Parathyroid adenoma (tissue), 2 donors: ENCODE measurements around the gene HCN2.
"Not testable (repeated sequence)": the region's sequence is repeated elsewhere in the genome, so short reads cannot be mapped to it uniquely, and the experiment has no call there.

Experiments used
- H2AFZ ChIP-seq: fragments of 300-600 bp; sonication (generic); one replicate; pipeline ENCODE4 v1.7.0; 2017; ENCODE audit warnings: antibody characterized with exemption, mild to moderate bottlenecking
- H3K27ac ChIP-seq: fragments of 300-600 bp; sonication (generic); one replicate; pipeline ENCODE4 v1.7.0; 2017
- H3K27me3 ChIP-seq: fragments of 300-600 bp; sonication (generic); one replicate; pipeline ENCODE4 v1.7.0; 2017; ENCODE audit warnings: low read length; ENCODE audit not compliant: control insufficient read depth, insufficient read depth
- H3K36me3 ChIP-seq: fragments of 300-600 bp; sonication (generic); one replicate; pipeline ENCODE4 v1.7.0; 2017; ENCODE audit warnings: low read length; ENCODE audit not compliant: control insufficient read depth, insufficient read depth
- H3K4me1 ChIP-seq: fragments of 300-600 bp; sonication (generic); one replicate; pipeline ENCODE4 v1.7.0; 2017; ENCODE audit warnings: control low read depth
- H3K4me2 ChIP-seq: fragments of 300-600 bp; sonication (generic); one replicate; pipeline ENCODE4 v1.7.0; 2017; ENCODE audit warnings: low read length
- H3K4me3 ChIP-seq: fragments of 300-600 bp; sonication (generic); one replicate; pipeline ENCODE4 v1.7.0; 2017; ENCODE audit warnings: low read depth, low read length
- H3K79me2 ChIP-seq: fragments of 300-600 bp; sonication (generic); one replicate; pipeline ENCODE4 v1.7.0; 2017; ENCODE audit warnings: control low read depth
- H3K9ac ChIP-seq: fragments of 300-600 bp; sonication (generic); one replicate; pipeline ENCODE4 v1.7.0; 2017; ENCODE audit warnings: mild to moderate bottlenecking
- H3K9me3 ChIP-seq: fragments of 300-600 bp; sonication (generic); one replicate; pipeline ENCODE4 v1.7.0; 2017; ENCODE audit warnings: low read length; ENCODE audit not compliant: control insufficient read depth
- CTCF ChIP-seq: fragments of 300-600 bp; sonication (generic); IDR thresholded peaks from one replicate; pipeline ENCODE4 v1.7.0; 2017; ENCODE audit warnings: antibody characterized with exemption, mild to moderate bottlenecking
- donor health status: primary hyperparathyroidism.

The HCN2 gene

GRCh38 chr19:618247-618619 lies 28.6 kb downstream of the HCN2 start:
- no peaks in the 10 kb centered on the region for H3K9me3 ChIP-seq
- no peak overlapping the region for H3K27ac ChIP-seq
- H3K79me2 ChIP-seq, result no peaks in the 10 kb centered on the region
- no peak for TF ChIP-seq CTCF
- H3K4me1 ChIP-seq, result no peaks in the 10 kb centered on the region
- no peak overlapping the region for H3K4me2 ChIP-seq
- H2AFZ ChIP-seq, result no peak overlapping the region
- H3K4me3 ChIP-seq, result no peak overlapping the region
- H3K36me3 ChIP-seq, result no peaks in the 10 kb centered on the region
- no peak overlapping the region for H3K9ac ChIP-seq
- H3K27me3 ChIP-seq, result no peaks in the 10 kb centered on the region

GRCh38 chr19:618674-619285 lies 29.1 kb downstream of the HCN2 start:
- no peaks in the 10 kb centered on the region for H3K9me3 ChIP-seq
- H3K4me3 ChIP-seq, result no peak overlapping the region
- no peak for TF ChIP-seq CTCF
- H3K4me1 ChIP-seq, result no peaks in the 10 kb centered on the region
- H3K36me3 ChIP-seq, result no peaks in the 10 kb centered on the region
- no peak overlapping the region for H3K9ac ChIP-seq
- H3K27ac ChIP-seq, result no peak overlapping the region
- H3K4me2 ChIP-seq, result no peak overlapping the region
- no peaks in the 10 kb centered on the region for H3K27me3 ChIP-seq
- H3K79me2 ChIP-seq, result no peaks in the 10 kb centered on the region
- H2AFZ ChIP-seq, result no peak overlapping the region

GRCh38 chr19:619286-620002 lies 29.8 kb downstream of the HCN2 start:
- Histone ChIP-seq H3K79me2 (no peaks in the 10 kb centered on the region), H3K36me3 (no peaks in the 10 kb centered on the region), H3K27me3 (no peaks in the 10 kb centered on the region), H3K4me1 (no peaks in the 10 kb centered on the region), H3K4me2 (no peak overlapping the region), H3K9me3 (no peaks in the 10 kb centered on the region), H3K9ac (no peak overlapping the region), H2AFZ (no peak overlapping the region), H3K27ac (no peak overlapping the region), H3K4me3 (no peak overlapping the region)
- TF ChIP-seq CTCF, result no peak

- TF ChIP-seq CTCF, result no peak
- H3K4me2 ChIP-seq, result no peak overlapping the region
- H3K27me3 ChIP-seq, result no peaks in the 10 kb centered on the region
- H3K9ac ChIP-seq, result no peak overlapping the region
- H3K79me2 ChIP-seq, result no peaks in the 10 kb centered on the region
- H3K36me3 ChIP-seq, result no peaks in the 10 kb centered on the region
- H2AFZ ChIP-seq, result no peak overlapping the region
- no peaks in the 10 kb centered on the region for H3K4me1 ChIP-seq
- H3K27ac ChIP-seq, result no peak overlapping the region
- H3K4me3 ChIP-seq, result no peak overlapping the region
- no peaks in the 10 kb centered on the region for H3K9me3 ChIP-seq
These were observed 30.6 kb downstream of the HCN2 start for GRCh38 chr19:620166-620862.

- H3K27me3 ChIP-seq, H2AFZ ChIP-seq, H3K4me3 ChIP-seq, H3K27ac ChIP-seq, H3K4me2 ChIP-seq, H3K36me3 ChIP-seq, H3K9ac ChIP-seq, H3K4me1 ChIP-seq, H3K79me2 ChIP-seq, H3K9me3 ChIP-seq: not testable (repeated sequence)
These were observed 31.5 kb downstream of the HCN2 start for GRCh38 chr19:621191-621590.
